Measurements from ENCODE around the gene MYH15. TPM values are rescaled to one million over a fixed set of nuclear protein-coding genes. Genes with fewer than 3 reads are reported as not detected.

MYH15 gene
- total RNA-seq, 1 experiment from 2014 or later = 1.2 TPM

DNA sequence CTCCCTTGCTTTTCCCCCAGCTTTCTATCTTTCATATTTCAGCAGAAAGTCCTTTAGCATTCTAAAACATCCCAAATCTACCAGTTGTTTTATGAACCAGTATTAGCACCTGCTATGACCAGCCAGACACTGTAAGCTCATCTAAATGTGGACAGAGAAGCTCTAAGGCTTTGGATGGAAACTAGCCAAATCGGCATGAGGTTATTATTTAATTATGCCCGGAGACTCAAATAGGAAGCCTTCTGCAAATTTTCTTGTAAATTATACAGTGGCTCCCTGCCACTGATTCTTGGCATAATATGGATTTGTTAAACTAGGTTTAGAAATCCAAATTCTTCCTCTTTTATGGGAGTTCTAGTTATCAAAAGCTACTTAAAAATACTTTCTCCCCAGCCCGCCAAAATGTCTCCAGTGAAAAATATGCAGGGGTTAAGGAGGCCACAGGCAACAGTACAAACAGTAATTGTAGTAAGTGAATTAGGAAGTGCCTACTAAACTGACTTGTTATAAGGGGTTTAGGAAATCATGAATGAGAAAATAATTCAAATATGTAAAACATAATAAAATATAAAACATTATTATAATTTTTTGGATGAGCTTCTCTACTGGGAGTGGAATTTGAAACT lies 15.4 kb downstream of the MYH15 start:
- ATAC-seq (no peak), DNase-seq (ENCODE audit: low read depth, low spot score) (no peak)
- TF ChIP-seq SIN3A (IDR thresholded peaks at IDR 0.05; ENCODE audit: borderline replicate concordance, insufficient read depth, low read depth, low read length) = no peak
- TF ChIP-seq, protein P1, sequence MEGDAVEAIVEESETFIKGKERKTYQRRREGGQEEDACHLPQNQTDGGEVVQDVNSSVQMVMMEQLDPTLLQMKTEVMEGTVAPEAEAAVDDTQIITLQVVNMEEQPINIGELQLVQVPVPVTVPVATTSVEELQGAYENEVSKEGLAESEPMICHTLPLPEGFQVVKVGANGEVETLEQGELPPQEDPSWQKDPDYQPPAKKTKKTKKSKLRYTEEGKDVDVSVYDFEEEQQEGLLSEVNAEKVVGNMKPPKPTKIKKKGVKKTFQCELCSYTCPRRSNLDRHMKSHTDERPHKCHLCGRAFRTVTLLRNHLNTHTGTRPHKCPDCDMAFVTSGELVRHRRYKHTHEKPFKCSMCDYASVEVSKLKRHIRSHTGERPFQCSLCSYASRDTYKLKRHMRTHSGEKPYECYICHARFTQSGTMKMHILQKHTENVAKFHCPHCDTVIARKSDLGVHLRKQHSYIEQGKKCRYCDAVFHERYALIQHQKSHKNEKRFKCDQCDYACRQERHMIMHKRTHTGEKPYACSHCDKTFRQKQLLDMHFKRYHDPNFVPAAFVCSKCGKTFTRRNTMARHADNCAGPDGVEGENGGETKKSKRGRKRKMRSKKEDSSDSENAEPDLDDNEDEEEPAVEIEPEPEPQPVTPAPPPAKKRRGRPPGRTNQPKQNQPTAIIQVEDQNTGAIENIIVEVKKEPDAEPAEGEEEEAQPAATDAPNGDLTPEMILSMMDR (IDR thresholded peaks at IDR 0.05) = no peak
- no peaks in the 10 kb centered on the region for H3K36me3 ChIP-seq (ENCODE audit: control insufficient read depth, insufficient read depth, low read length)
- no peaks in the 10 kb centered on the region for H3K27me3 ChIP-seq (ENCODE audit: control insufficient read depth, insufficient read depth, low read length)
- no peaks in the 10 kb centered on the region; the same call in 1 of the 2 replicates for H3K9me3 ChIP-seq (ENCODE audit: control insufficient read depth, insufficient read depth, low read depth, low read length)
- no TSS peak for BruUV-seq (replicated peaks)
- intact Hi-C loops (cut with micrococcal nuclease; ENCODE audit: unreplicated experiment) = no loop called here
- in situ Hi-C loops (cut with HindIII; ENCODE audit: low pct_unique_long_range_greater_than_20kb, low sequenced_read_pairs) = no loop called here
- CTCF ChIA-PET = no interaction called here
- no peaks in the 10 kb centered on the region for H3K4me1 ChIP-seq (ENCODE audit: control insufficient read depth, insufficient read depth, low read length)
- no peak overlapping the region for H3K4me3 ChIP-seq (ENCODE audit: low read depth in 2 of 2, low read length in 2 of 2)
- no peak overlapping the region for H3K27ac ChIP-seq (ENCODE audit: low read length)
- POLR2A ChIA-PET = no interaction called here

DNA sequence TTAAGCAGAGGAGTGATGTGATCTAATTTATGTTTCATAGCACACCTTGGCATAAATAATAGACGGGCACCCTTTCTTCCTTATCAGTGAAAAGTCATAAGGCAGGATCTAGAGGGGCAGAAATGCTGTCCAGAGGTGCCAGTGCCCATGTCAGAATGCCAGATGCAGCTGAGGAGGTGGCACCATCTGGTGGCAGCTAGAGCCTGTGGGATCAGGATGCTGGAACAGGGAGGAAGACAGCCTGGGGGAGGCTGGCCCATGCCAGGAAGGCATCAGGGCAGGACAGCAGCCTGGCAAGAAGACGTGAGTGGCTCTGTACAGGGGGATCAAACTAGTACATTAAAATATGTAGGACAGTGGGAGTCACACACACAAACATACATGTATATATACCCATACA lies 16.5 kb downstream of the MYH15 start:
- POLR2A ChIA-PET = interaction anchor here (0.5 kb wide), 1 partner anchor 63 kb away, joined by 3 read pairs; no protein-coding TSS in a partner anchor
- no peak overlapping the region for H3K27ac ChIP-seq (ENCODE audit: low read length)
- TF ChIP-seq SIN3A (IDR thresholded peaks at IDR 0.05; ENCODE audit: borderline replicate concordance, insufficient read depth, low read depth, low read length) = no peak
- TF ChIP-seq, protein P1 (IDR thresholded peaks at IDR 0.05) = peak; percentile 77
- DNase-seq (ENCODE audit: low read depth, low spot score) = no peak
- CTCF ChIA-PET = interaction anchor here (1.1 kb wide), 1 partner anchor 59 kb away, joined by 4 read pairs; no protein-coding TSS in a partner anchor
- BruUV-seq (replicated peaks) = no TSS peak
- no peaks in the 10 kb centered on the region for H3K4me1 ChIP-seq (ENCODE audit: control insufficient read depth, insufficient read depth, low read length)
- intact Hi-C loops (cut with micrococcal nuclease; ENCODE audit: unreplicated experiment) (no loop called here), in situ Hi-C loops (cut with HindIII; ENCODE audit: low pct_unique_long_range_greater_than_20kb, low sequenced_read_pairs) (no loop called here)
- no peak overlapping the region for H3K4me3 ChIP-seq (ENCODE audit: low read depth in 2 of 2, low read length in 2 of 2)
- H3K9me3 ChIP-seq (ENCODE audit: control insufficient read depth, insufficient read depth, low read depth, low read length) = no peaks in the 10 kb centered on the region; the same call in 1 of the 2 replicates
- H3K27me3 ChIP-seq (ENCODE audit: control insufficient read depth, insufficient read depth, low read length) = no peaks in the 10 kb centered on the region
- H3K36me3 ChIP-seq (ENCODE audit: control insufficient read depth, insufficient read depth, low read length) = no peaks in the 10 kb centered on the region
- peak; percentile 88 for ATAC-seq

DNA sequence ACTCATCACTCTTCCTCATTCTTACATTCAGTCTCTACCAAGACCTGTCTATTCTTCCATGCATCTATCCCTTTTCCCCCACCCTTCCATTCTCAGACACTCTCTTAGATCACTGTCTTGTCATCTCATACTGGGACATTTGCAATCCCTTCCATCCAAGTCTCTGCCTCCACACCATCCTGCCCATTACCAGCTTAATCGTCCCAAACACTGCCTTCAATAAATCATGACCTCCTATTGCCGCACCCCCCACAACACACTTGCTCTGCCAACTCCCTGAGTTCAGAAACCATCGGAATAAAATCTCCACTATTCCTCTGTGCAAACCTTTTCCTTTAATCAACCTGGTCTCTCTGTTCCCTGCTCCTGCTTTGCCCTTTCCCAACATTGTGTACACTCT lies 18.9 kb downstream of the MYH15 start:
- CTCF ChIA-PET = no interaction called here
- Histone ChIP-seq H3K4me3 (ENCODE audit: low read depth in 2 of 2, low read length in 2 of 2) (no peak overlapping the region), H3K4me1 (ENCODE audit: control insufficient read depth, insufficient read depth, low read length) (peaks cover 3% of the 10 kb centered on the region; the same call in 1 of the 2 replicates), H3K27ac (ENCODE audit: low read length) (no peak overlapping the region), H3K27me3 (ENCODE audit: control insufficient read depth, insufficient read depth, low read length) (no peaks in the 10 kb centered on the region), H3K9me3 (ENCODE audit: control insufficient read depth, insufficient read depth, low read depth, low read length) (no peaks in the 10 kb centered on the region), H3K36me3 (ENCODE audit: control insufficient read depth, insufficient read depth, low read length) (no peaks in the 10 kb centered on the region)
- no peak for ATAC-seq
- TF ChIP-seq, protein P1 (IDR thresholded peaks at IDR 0.05) = no peak
- in situ Hi-C loops (cut with HindIII; ENCODE audit: low pct_unique_long_range_greater_than_20kb, low sequenced_read_pairs) (no loop called here), intact Hi-C loops (cut with micrococcal nuclease; ENCODE audit: unreplicated experiment) (no loop called here)
- no peak for DNase-seq (ENCODE audit: low read depth, low spot score)
- POLR2A ChIA-PET = no interaction called here
- no TSS peak for BruUV-seq (replicated peaks)
